ENCODE measurements around the gene EFNA1. TPM values are rescaled to one million over a fixed set of nuclear protein-coding genes. Genes with fewer than 3 reads are reported as not detected.
A peak's percentile ranks its signal among the peaks of the same experiment; 100 is the strongest.

EFNA1 gene
- total and polyA plus RNA-seq, 2 donors (not counting 3 experiments of a cell fraction or from before 2014, with no cell fraction given), result 107 to 289 TPM

- peak within 1 kb of the TSS; percentile 29 for H2AFZ ChIP-seq (ENCODE audit: low read depth, low read length)
- CTCF ChIA-PET, result interaction anchor here (0.8 to 1.9 kb wide), 11 partner anchors 12 to 519 kb away, joined by 3 to 8 read pairs (median 3); partner anchors contain the start of genes ADAM15 and KRTCAP2
- peak; percentile 76 for FAIRE-seq
Measured at GRCh38 chr1:155078469-155079209, 49.0 kb upstream of the EFNA1 start, which contains the start of gene EFNA3. Gene EFNA3, plus strand, starts transcription at chr1:155078837. Its CDS starts 105 bp downstream, at chr1:155078942.

DNA sequence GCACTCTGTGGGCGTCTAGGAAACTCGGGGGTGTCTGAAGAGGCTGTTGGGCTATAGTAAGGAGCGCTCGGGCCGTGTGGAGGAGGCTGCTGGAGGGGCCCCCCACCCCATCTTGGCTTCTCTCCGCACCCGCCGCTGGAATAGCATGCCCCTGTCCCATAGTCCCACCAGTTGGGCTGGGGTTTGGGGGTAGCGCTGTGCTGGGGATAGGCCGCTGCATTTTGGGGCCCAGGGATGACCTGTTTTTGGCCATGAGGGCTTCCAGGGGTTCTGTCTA lies 48.5 kb upstream of the EFNA1 start:
- FAIRE-seq (no peak), DNase-seq (ENCODE audit: low read depth, low spot score) (no peak)
- H4K20me1 ChIP-seq (replicated peaks; ENCODE audit: control insufficient read depth, extremely low read depth, insufficient read depth, low read length), result no peaks in the 10 kb centered on the region
- H3K9me3 ChIP-seq (replicated peaks; ENCODE audit: control insufficient read depth, insufficient read depth, low read length), result no peaks in the 10 kb centered on the region
- no peak overlapping the region for H3K4me2 ChIP-seq (ENCODE audit: insufficient read depth, low read length)
- peaks cover 7% of the 10 kb centered on the region for H3K4me1 ChIP-seq (ENCODE audit: control insufficient read depth, extremely low read depth, insufficient read depth, low read length)
- H3K36me3 ChIP-seq (ENCODE audit: control insufficient read depth in 2 of 2, extremely low read depth in 1 of 2, insufficient read depth in 2 of 2, low read length in 2 of 2), result no peaks in the 10 kb centered on the region
- H3K9me1 ChIP-seq (replicated peaks; ENCODE audit: control insufficient read depth, extremely low read depth, insufficient read depth, low read length), result no peaks in the 10 kb centered on the region
- CTCF ChIA-PET, result interaction anchor here (0.8 to 1.9 kb wide), 11 partner anchors 12 to 520 kb away, joined by 3 to 8 read pairs (median 3); partner anchors contain the start of genes ADAM15 and KRTCAP2
- dilution Hi-C loops (cut with MboI; ENCODE audit: extremely low pct_ligation_motif_present, low sequenced_read_pairs) (no loop called here), intact Hi-C loops (cut with micrococcal nuclease) (no loop called here)
- no peak overlapping the region for H2AFZ ChIP-seq (ENCODE audit: low read depth, low read length)
- no TSS peak for BruUV-seq (replicated peaks)
- H3K27me3 ChIP-seq (ENCODE audit: control insufficient read depth in 2 of 2, insufficient read depth in 2 of 2, low read length in 2 of 2), result peaks cover 40 to 46% of the 10 kb centered on the region in 2 experiments
- H3K79me2 ChIP-seq (ENCODE audit: control insufficient read depth, insufficient read depth, low read length), result no peaks in the 10 kb centered on the region
- POLR2A ChIA-PET, result no interaction called here
- H3K27ac ChIP-seq (ENCODE audit: insufficient read depth, low read depth, low read length), result no peak overlapping the region
- H3K4me3 ChIP-seq (replicated peaks in 1 of 3; ENCODE audit: insufficient read depth in 1 of 3, low read depth in 1 of 3, low read length in 3 of 3), result peak overlapping the region in 1 of 3 experiments; percentile 27
- H3K9ac ChIP-seq (replicated peaks; ENCODE audit: extremely low read depth, insufficient read depth, low read length), result no peak overlapping the region
- TF ChIP-seq, protein P1, sequence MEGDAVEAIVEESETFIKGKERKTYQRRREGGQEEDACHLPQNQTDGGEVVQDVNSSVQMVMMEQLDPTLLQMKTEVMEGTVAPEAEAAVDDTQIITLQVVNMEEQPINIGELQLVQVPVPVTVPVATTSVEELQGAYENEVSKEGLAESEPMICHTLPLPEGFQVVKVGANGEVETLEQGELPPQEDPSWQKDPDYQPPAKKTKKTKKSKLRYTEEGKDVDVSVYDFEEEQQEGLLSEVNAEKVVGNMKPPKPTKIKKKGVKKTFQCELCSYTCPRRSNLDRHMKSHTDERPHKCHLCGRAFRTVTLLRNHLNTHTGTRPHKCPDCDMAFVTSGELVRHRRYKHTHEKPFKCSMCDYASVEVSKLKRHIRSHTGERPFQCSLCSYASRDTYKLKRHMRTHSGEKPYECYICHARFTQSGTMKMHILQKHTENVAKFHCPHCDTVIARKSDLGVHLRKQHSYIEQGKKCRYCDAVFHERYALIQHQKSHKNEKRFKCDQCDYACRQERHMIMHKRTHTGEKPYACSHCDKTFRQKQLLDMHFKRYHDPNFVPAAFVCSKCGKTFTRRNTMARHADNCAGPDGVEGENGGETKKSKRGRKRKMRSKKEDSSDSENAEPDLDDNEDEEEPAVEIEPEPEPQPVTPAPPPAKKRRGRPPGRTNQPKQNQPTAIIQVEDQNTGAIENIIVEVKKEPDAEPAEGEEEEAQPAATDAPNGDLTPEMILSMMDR (IDR thresholded peaks at IDR 0.05; ENCODE audit: extremely low read depth in 1 of 2, insufficient read depth in 1 of 2, low read depth in 1 of 2, low read length in 2 of 2), result no peak
- TF ChIP-seq FOS (IDR thresholded peaks at IDR 0.05; ENCODE audit: borderline replicate concordance, insufficient read depth, low read length) (no peak), JUN (IDR thresholded peaks at IDR 0.05; ENCODE audit: borderline replicate concordance, insufficient read depth, insufficient read length, low read depth) (no peak), MYC (IDR thresholded peaks at IDR 0.05; ENCODE audit: low read depth, low read length) (no peak), EZH2 (IDR thresholded peaks at IDR 0.05; ENCODE audit: borderline replicate concordance, low read depth, low read length, severe bottlenecking) (no peak), POLR2AphosphoS5 (IDR thresholded peaks at IDR 0.05; ENCODE audit: insufficient read depth, low read depth, low read length) (no peak), POLR2A (IDR thresholded peaks at IDR 0.05; ENCODE audit: low read depth, low read length) (no peak), GATA2 (IDR thresholded peaks at IDR 0.05; ENCODE audit: insufficient read depth, insufficient read length, low read depth, low read length) (no peak)
- TF ChIP-seq, protein P2, sequence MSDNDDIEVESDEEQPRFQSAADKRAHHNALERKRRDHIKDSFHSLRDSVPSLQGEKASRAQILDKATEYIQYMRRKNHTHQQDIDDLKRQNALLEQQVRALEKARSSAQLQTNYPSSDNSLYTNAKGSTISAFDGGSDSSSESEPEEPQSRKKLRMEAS (IDR thresholded peaks at IDR 0.05; ENCODE audit: insufficient read depth, insufficient read length), result no peak

More at GRCh38 chr1:155078469-155079209, 49.0 kb upstream of the EFNA1 start, which contains the start of gene EFNA3:
- no TSS peak for BruUV-seq (replicated peaks)
- DNase-seq (ENCODE audit: low read depth, low spot score), result peak; percentile 65
- dilution Hi-C loops (cut with MboI; ENCODE audit: extremely low pct_ligation_motif_present, low sequenced_read_pairs) (no loop called here), intact Hi-C loops (cut with micrococcal nuclease) (no loop called here)
- no peaks in the 10 kb centered on the region for H3K9me1 ChIP-seq (replicated peaks; ENCODE audit: control insufficient read depth, extremely low read depth, insufficient read depth, low read length)
- H3K9ac ChIP-seq (replicated peaks; ENCODE audit: extremely low read depth, insufficient read depth, low read length), result no peak within 1 kb of the TSS
- TF ChIP-seq GATA2 (IDR thresholded peaks at IDR 0.05; ENCODE audit: insufficient read depth, insufficient read length, low read depth, low read length) (peak; percentile 74), JUN (IDR thresholded peaks at IDR 0.05; ENCODE audit: borderline replicate concordance, insufficient read depth, insufficient read length, low read depth) (no peak)
- peaks cover 5% of the 10 kb centered on the region for H3K4me1 ChIP-seq (ENCODE audit: control insufficient read depth, extremely low read depth, insufficient read depth, low read length)
- peak within 1 kb of the TSS in 1 of 3 experiments; percentile 27 for H3K4me3 ChIP-seq (replicated peaks in 1 of 3; ENCODE audit: insufficient read depth in 1 of 3, low read depth in 1 of 3, low read length in 3 of 3)
- H3K79me2 ChIP-seq (ENCODE audit: control insufficient read depth, insufficient read depth, low read length), result no peaks in the 10 kb centered on the region
- no peaks in the 10 kb centered on the region for H3K9me3 ChIP-seq (replicated peaks; ENCODE audit: control insufficient read depth, insufficient read depth, low read length)
- peaks cover 40 to 46% of the 10 kb centered on the region in 2 experiments for H3K27me3 ChIP-seq (ENCODE audit: control insufficient read depth in 2 of 2, insufficient read depth in 2 of 2, low read length in 2 of 2)
- no peaks in the 10 kb centered on the region for H3K36me3 ChIP-seq (ENCODE audit: control insufficient read depth in 2 of 2, extremely low read depth in 1 of 2, insufficient read depth in 2 of 2, low read length in 2 of 2)
- no peak within 1 kb of the TSS for H3K27ac ChIP-seq (ENCODE audit: insufficient read depth, low read depth, low read length)
- peak within 1 kb of the TSS; percentile 33 for H3K4me2 ChIP-seq (ENCODE audit: insufficient read depth, low read length)
- POLR2A ChIA-PET, result no interaction called here
- no peaks in the 10 kb centered on the region for H4K20me1 ChIP-seq (replicated peaks; ENCODE audit: control insufficient read depth, extremely low read depth, insufficient read depth, low read length)
